ENCODE results near the gene PDGFRB. TPM values are rescaled to one million over a fixed set of nuclear protein-coding genes. Genes with fewer than 3 reads are reported as not detected.

PDGFRB gene
- total RNA-seq, 4 donors from 2014 or later, result 87.5 to 161 (median 113) TPM

DNA sequence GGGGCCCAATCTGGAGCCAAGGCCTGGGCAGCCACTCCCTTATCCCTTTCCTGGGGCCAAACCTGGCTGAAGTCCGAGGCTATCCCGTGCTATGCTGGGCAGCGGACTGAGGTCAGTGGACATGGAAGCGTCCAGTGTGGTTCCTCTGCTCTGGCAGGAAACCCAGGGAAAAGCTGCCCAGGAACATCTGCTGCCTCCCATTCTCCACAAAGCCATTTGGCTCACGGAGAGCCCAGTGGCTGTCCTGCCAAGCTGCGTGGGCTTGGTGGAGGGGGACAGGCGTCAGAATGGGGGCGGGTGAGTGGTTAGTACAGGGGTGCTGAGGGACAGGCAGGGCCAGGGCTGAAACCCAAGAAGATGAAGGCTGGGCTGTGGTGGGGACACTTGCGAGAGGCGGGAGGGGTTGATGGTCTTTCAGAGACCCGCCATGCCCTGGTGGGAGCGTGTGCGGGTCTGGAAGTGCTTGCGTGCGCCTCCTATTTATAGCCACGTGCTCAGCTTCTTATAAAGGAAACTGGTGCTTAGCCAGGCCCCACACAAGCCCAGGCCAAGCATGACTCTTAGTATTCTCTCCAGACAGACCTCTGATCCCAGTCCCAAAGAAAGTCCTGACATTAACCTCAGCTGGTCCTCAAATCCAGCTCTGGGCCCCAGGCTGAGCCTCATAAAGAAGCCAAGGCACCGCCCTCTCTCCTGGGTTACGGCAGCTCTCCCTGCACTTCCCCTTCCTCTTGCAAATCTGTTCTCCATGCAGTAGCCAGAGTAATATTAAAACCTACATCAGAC lies 24.8 kb upstream of the PDGFRB start:
- Histone ChIP-seq H3K4me3 (no peak overlapping the region), H3K9me3 (no peaks in the 10 kb centered on the region), H3K4me1 (peaks cover 0 to 33% (median 19%) of the 10 kb centered on the region in 3 donors), H3K36me3 (no peaks in the 10 kb centered on the region), H3K27ac (peak overlapping the region in 3 of 4 donors; percentile 70 to 79 (median 73)), H3K27me3 (no peaks in the 10 kb centered on the region)
- WGBS, 2 donors (ENCODE audit: low coverage in 1 of 2), result 45 to 53% methylated on average over 4 to 10 of the region's 18 CpGs
- ATAC-seq, result peak; percentile 81
- peak; percentile 31 for TF ChIP-seq POLR2AphosphoS5 (IDR thresholded peaks at IDR 0.05)
- TF ChIP-seq CTCF (IDR thresholded peaks at IDR 0.05), result no peak

DNA sequence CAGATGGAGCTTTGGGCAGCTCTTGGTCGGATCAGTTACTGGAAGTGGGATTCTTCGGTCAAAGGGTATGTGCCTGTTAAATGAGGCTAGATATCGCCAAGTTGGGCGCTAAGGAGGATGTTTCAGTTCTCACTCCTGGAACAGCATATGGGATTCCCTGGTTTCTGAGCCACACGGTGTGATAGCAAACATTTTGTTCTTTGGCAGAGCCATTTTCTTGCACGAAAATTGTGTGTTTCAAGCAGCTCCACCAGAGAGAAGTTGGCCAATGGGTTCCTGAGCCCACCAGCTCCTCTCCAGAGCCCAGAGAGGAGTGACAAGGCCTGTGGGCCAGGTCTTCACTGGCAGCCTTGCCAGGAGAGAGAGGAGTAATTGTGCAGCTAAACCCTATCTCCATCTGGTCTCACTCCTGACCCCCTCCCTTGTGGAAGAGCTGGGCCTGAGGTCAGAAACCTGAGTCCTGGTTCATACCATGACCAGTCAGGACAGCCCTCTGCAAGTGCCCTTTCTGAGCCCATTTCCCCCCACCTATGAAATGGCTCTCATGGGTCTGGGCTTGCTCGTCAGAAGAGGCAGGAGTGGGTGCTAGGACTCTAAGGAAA lies 23.5 kb upstream of the PDGFRB start:
- TF ChIP-seq CTCF (IDR thresholded peaks at IDR 0.05), result no peak
- TF ChIP-seq EP300 (IDR thresholded peaks at IDR 0.05), result no peak
- TF ChIP-seq POLR2A (IDR thresholded peaks at IDR 0.05), result no peak
- TF ChIP-seq POLR2AphosphoS5 (IDR thresholded peaks at IDR 0.05), result no peak
- Histone ChIP-seq H3K4me3 (no peak overlapping the region), H3K4me1 (peaks cover 0 to 33% (median 19%) of the 10 kb centered on the region in 3 donors), H3K36me3 (no peaks in the 10 kb centered on the region), H3K27ac (peak overlapping the region in 3 of 4 donors; percentile 70 to 79 (median 73)), H3K9me3 (no peaks in the 10 kb centered on the region), H3K27me3 (no peaks in the 10 kb centered on the region)
- 74 to 93% methylated on average over 3 to 4 of the region's 7 CpGs for WGBS, 2 donors (ENCODE audit: low coverage in 1 of 2)
- no peak for ATAC-seq

DNA sequence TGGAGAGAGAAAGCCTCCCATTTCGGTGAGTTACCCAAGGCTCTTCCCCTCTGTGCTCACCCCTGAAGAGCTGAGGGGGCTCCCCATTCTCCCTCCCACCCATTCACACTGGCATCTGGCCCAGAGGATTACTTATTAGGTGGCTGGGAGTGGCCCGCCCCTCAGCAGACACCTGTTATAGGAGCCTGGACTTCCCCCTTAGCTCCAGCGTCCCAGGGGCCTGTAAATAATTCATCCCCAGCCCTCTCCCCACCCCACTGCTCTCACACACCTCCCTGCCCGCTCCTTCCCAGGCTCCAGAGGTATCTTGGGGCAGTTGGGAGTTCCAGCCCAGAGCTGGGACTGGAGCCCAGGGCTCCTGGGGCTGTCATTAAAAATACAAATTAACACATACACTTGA lies 22.6 kb upstream of the PDGFRB start:
- no peaks in the 10 kb centered on the region for H3K9me3 ChIP-seq
- TF ChIP-seq CTCF (IDR thresholded peaks at IDR 0.05) (no peak), POLR2A (IDR thresholded peaks at IDR 0.05) (no peak), POLR2AphosphoS5 (IDR thresholded peaks at IDR 0.05) (no peak), EP300 (IDR thresholded peaks at IDR 0.05) (no peak)
- ATAC-seq, result no peak
- no peaks in the 10 kb centered on the region for H3K27me3 ChIP-seq
- WGBS, 2 donors (ENCODE audit: low coverage in 1 of 2), result 40 to 67% methylated on average over 1 of the region's 4 CpGs
- H3K4me1 ChIP-seq, result peaks cover 0 to 33% (median 19%) of the 10 kb centered on the region in 3 donors
- H3K27ac ChIP-seq, result no peak overlapping the region
- no peaks in the 10 kb centered on the region for H3K36me3 ChIP-seq
- no peak overlapping the region for H3K4me3 ChIP-seq

- 69 to 80% methylated on average over 1 to 2 of the region's 4 CpGs for WGBS, 2 donors (ENCODE audit: low coverage in 1 of 2)
- no peak for ATAC-seq
- Histone ChIP-seq H3K36me3 (no peaks in the 10 kb centered on the region), H3K27ac (no peak overlapping the region), H3K4me1 (peaks cover 0 to 33% (median 19%) of the 10 kb centered on the region in 3 donors), H3K9me3 (no peaks in the 10 kb centered on the region), H3K27me3 (no peaks in the 10 kb centered on the region), H3K4me3 (no peak overlapping the region)
- TF ChIP-seq POLR2A (IDR thresholded peaks at IDR 0.05) (no peak), EP300 (IDR thresholded peaks at IDR 0.05) (no peak), POLR2AphosphoS5 (IDR thresholded peaks at IDR 0.05) (no peak), CTCF (IDR thresholded peaks at IDR 0.05) (no peak)
Observed at GRCh38 chr5:150177721-150178120, 22.1 kb upstream of the PDGFRB start.
